ENCODE data around the gene ENTR1. TPM values are rescaled to one million over a fixed set of nuclear protein-coding genes. Genes with fewer than 3 reads are reported as not detected.

ENTR1 gene
- total and polyA plus RNA-seq, 2 of the 13 experiments (the other 11 are each of a cell fraction or from before 2014, with no cell fraction given), result 70.1 to 76.4 TPM

DNA sequence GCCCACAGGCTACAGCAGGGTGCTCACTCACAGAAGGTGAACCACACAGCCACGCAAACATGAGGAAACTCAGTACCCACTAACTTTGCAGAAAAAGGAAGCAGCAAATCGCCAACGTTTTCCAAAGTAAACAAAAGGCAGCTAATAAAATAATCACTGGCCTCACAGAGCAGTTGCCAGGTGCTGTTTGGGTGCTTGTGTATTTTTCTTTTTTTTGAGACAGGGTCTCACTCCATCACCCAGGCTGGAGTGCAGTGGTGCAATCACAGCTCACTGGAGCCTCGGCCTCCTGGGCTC, 14.2 kb downstream of the ENTR1 start:
- Histone ChIP-seq H2AFZ (ENCODE audit: low read length) (no peak overlapping the region), H3K9me3 (ENCODE audit: low read length) (no peaks in the 10 kb centered on the region), H3K4me2 (ENCODE audit: low read depth, low read length) (no peak overlapping the region), H3K9ac (ENCODE audit: insufficient read depth, low read depth, low read length) (no peak overlapping the region), H3K79me2 (ENCODE audit: insufficient read depth, low read length) (peaks cover 21% of the 10 kb centered on the region), H3K4me3 (replicated peaks in 1 of 3; ENCODE audit: insufficient read depth in 1 of 3, low read depth in 2 of 3, low read length in 3 of 3) (no peak overlapping the region), H4K20me1 (ENCODE audit: insufficient read depth, low read length) (0 out of 2 replicates have a peak, but pooled peaks cover 2% of the 10 kb centered on the region), H3K27me3 (ENCODE audit: control insufficient read depth in 1 of 2, insufficient read depth in 2 of 2, low read length in 2 of 2) (no peaks in the 10 kb centered on the region), H3K36me3 (replicated peaks in 1 of 2; ENCODE audit: control insufficient read depth in 1 of 2, insufficient read depth in 2 of 2, low read length in 2 of 2) (peaks cover 25 to 56% of the 10 kb centered on the region in 2 experiments; a peak in 4 of 5 replicates), H3K4me1 (ENCODE audit: insufficient read depth, low read length) (peaks cover 20% of the 10 kb centered on the region), H3K27ac (ENCODE audit: extremely low read length, insufficient read depth, low read length) (no peak overlapping the region)
- FAIRE-seq (no peak), ATAC-seq (no peak), DNase-seq (ENCODE audit: low spot score) (no peak)
- POLR2A ChIA-PET, result no interaction called here
- no TSS peak for BruUV-seq (replicated peaks)
- in situ Hi-C loops (cut with HindIII; ENCODE audit: extremely low pct_ligation_motif_present, low pct_unique_long_range_greater_than_20kb) (no loop called here), intact Hi-C loops (cut with micrococcal nuclease; ENCODE audit: unreplicated experiment) (no loop called here)
- TF ChIP-seq ZNF317 (CRISPR knock-in tag; IDR thresholded peaks at IDR 0.05) (no peak), KLF12 (CRISPR knock-in tag; IDR thresholded peaks at IDR 0.05; ENCODE audit: borderline replicate concordance) (no peak), RBM22 (optimal IDR thresholded peaks at IDR 0.05; ENCODE audit: low read length) (no peak), HOXA9 (CRISPR knock-in tag; IDR thresholded peaks at IDR 0.05; ENCODE audit: borderline replicate concordance) (no peak), RBAK (CRISPR knock-in tag; IDR thresholded peaks at IDR 0.05) (no peak), RXRB (CRISPR knock-in tag; IDR thresholded peaks at IDR 0.05; ENCODE audit: borderline replicate concordance) (no peak), ZBTB37 (CRISPR knock-in tag; IDR thresholded peaks at IDR 0.05) (no peak)
- TF ChIP-seq, protein P1, sequence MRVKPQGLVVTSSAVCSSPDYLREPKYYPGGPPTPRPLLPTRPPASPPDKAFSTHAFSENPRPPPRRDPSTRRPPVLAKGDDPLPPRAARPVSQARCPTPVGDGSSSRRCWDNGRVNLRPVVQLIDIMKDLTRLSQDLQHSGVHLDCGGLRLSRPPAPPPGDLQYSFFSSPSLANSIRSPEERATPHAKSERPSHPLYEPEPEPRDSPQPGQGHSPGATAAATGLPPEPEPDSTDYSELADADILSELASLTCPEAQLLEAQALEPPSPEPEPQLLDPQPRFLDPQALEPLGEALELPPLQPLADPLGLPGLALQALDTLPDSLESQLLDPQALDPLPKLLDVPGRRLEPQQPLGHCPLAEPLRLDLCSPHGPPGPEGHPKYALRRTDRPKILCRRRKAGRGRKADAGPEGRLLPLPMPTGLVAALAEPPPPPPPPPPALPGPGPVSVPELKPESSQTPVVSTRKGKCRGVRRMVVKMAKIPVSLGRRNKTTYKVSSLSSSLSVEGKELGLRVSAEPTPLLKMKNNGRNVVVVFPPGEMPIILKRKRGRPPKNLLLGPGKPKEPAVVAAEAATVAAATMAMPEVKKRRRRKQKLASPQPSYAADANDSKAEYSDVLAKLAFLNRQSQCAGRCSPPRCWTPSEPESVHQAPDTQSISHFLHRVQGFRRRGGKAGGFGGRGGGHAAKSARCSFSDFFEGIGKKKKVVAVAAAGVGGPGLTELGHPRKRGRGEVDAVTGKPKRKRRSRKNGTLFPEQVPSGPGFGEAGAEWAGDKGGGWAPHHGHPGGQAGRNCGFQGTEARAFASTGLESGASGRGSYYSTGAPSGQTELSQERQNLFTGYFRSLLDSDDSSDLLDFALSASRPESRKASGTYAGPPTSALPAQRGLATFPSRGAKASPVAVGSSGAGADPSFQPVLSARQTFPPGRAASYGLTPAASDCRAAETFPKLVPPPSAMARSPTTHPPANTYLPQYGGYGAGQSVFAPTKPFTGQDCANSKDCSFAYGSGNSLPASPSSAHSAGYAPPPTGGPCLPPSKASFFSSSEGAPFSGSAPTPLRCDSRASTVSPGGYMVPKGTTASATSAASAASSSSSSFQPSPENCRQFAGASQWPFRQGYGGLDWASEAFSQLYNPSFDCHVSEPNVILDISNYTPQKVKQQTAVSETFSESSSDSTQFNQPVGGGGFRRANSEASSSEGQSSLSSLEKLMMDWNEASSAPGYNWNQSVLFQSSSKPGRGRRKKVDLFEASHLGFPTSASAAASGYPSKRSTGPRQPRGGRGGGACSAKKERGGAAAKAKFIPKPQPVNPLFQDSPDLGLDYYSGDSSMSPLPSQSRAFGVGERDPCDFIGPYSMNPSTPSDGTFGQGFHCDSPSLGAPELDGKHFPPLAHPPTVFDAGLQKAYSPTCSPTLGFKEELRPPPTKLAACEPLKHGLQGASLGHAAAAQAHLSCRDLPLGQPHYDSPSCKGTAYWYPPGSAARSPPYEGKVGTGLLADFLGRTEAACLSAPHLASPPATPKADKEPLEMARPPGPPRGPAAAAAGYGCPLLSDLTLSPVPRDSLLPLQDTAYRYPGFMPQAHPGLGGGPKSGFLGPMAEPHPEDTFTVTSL (CRISPR knock-in tag; IDR thresholded peaks at IDR 0.05; ENCODE audit: borderline replicate concordance), result no peak
- TF ChIP-seq, protein P2, sequence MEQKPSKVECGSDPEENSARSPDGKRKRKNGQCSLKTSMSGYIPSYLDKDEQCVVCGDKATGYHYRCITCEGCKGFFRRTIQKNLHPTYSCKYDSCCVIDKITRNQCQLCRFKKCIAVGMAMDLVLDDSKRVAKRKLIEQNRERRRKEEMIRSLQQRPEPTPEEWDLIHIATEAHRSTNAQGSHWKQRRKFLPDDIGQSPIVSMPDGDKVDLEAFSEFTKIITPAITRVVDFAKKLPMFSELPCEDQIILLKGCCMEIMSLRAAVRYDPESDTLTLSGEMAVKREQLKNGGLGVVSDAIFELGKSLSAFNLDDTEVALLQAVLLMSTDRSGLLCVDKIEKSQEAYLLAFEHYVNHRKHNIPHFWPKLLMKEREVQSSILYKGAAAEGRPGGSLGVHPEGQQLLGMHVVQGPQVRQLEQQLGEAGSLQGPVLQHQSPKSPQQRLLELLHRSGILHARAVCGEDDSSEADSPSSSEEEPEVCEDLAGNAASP (CRISPR knock-in tag; IDR thresholded peaks at IDR 0.05; ENCODE audit: borderline replicate concordance), result no peak
- CTCF ChIA-PET (ENCODE audit: low intra/inter-chr PET ratio, low total read pairs), result no interaction called here
- WGBS (ENCODE audit: low lambda C conversion rate), result 93% methylated on average over 3 of the region's 4 CpGs

Data from HepG2 (cell line).